GM12875 (cell line): Measurements from ENCODE around the gene ZC3H12A.

Experiments used
- H3K4me3 ChIP-seq: one replicate; pipeline ENCODE4 v1.5.1; 2011; ENCODE audit warnings: low read depth, low read length, control low read depth
- TF ChIP-seq, protein P1 (sequence below): IDR thresholded peaks from 2 replicates; pipeline ENCODE4 v1.5.1; 2011; ENCODE audit warnings: low read depth, mild to moderate bottlenecking, control low read depth, inconsistent platforms, low read length, moderate library complexity, borderline replicate concordance; ENCODE audit not compliant: insufficient read depth

ZC3H12A gene

GRCh38 chr1:37474046-37474696 lies at the start of gene ZC3H12A:
Gene ZC3H12A, plus strand, starts transcription at chr1:37474580. Its CDS starts 917 bp downstream, at chr1:37475497.
- TF ChIP-seq, protein P1, sequence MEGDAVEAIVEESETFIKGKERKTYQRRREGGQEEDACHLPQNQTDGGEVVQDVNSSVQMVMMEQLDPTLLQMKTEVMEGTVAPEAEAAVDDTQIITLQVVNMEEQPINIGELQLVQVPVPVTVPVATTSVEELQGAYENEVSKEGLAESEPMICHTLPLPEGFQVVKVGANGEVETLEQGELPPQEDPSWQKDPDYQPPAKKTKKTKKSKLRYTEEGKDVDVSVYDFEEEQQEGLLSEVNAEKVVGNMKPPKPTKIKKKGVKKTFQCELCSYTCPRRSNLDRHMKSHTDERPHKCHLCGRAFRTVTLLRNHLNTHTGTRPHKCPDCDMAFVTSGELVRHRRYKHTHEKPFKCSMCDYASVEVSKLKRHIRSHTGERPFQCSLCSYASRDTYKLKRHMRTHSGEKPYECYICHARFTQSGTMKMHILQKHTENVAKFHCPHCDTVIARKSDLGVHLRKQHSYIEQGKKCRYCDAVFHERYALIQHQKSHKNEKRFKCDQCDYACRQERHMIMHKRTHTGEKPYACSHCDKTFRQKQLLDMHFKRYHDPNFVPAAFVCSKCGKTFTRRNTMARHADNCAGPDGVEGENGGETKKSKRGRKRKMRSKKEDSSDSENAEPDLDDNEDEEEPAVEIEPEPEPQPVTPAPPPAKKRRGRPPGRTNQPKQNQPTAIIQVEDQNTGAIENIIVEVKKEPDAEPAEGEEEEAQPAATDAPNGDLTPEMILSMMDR: no peak
- H3K4me3 ChIP-seq: peak within 1 kb of the TSS; percentile 63

DNA sequence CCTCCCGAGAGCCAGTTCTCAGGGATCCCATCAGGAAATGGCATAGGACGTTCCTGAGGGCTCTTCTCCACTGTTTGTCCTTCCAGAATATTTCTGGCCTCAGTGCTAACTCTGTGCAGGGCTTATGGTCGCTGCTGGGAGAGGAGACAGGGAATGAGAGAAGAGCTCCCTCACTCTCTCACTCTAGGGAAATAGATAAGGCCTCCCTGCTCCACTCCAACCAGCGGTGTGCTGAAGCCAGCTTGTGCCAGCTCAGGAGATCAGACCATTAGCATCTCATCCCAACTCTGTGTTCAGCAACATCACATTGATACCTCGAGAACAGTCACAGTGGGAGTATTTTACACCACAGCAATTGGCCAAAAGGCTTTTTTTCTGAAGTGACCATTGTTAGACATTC lies 49.2 kb upstream of the ZC3H12A start:
- TF ChIP-seq, protein P1: no peak
- H3K4me3 ChIP-seq: no peak overlapping the region

- no peak overlapping the region for H3K4me3 ChIP-seq
- TF ChIP-seq, protein P1: no peak
These were observed 45.4 kb upstream of the ZC3H12A start for GRCh38 chr1:37429029-37429428.

DNA sequence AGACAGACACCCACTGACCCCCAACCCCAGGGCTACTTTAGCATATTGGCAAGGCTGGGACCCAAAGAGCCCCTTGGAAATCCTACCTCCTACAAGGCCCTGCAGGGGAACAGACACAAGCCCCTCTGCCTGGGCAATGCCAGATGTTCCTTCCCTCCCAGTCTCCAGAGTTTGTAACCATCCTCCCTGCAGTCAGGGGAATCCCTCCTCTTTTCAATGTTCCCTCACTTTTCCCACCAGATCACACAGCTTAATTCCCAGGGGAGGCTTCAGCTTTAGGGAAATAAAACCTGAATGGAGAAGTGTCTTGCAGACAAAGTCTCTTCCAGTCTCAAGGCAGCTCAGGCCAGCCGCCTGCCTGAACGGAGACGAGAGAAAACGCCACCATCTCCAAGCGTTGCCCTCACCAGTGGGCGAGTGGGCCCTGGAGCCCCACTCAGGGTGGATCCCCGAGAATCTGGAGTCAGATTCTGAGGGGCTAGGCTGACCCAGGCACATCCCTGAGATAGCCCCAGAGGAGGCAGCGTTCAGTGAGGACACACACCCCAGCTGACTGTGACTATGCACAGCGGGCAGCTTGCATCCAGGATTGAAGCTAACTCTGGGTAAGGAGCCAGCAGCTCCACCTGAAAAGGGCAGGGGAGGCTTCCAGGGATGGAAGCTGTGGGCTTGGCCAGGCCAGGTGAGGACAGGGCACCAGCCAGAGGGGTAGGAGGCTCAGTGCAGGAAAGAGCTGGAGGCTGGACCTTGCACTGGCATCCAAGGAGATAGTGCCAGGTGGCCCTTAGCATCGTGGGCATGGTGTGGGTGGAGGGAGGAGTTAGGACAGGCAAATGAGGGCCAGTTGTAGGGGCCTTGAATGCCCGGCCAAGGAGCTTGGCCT lies 44.0 kb upstream of the ZC3H12A start:
- H3K4me3 ChIP-seq: no peak overlapping the region
- TF ChIP-seq, protein P1: no peak

DNA sequence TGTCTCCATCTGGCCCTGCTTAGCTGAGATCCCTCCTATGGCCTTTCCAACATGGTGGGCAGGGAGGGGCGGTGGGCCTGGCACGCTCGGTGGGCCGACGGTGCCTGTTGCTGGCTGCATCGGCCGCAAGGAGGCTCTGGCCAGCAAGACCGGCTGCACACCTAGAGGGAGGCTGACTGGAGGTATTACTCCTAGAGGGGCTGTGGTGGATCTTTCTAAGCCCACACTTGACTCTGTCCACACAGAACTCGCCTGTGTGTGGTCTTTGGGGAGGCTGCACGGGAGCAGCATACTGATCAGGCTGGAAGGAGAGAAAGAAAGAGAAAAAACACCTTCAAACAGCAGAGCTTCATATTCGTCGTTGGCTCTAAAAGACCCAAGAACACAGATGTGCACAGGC lies 41.7 kb upstream of the ZC3H12A start:
- TF ChIP-seq, protein P1: no peak

GRCh38 chr1:37433171-37433570 lies 41.2 kb upstream of the ZC3H12A start:
- no peak overlapping the region for H3K4me3 ChIP-seq
- TF ChIP-seq, protein P1: no peak

More for the DNA sequence above, 41.7 kb upstream of the ZC3H12A start:
- H3K4me3 ChIP-seq: no peak overlapping the region
